A549 (cell line): ENCODE measurements around the gene SLC24A4. TPM values are rescaled to one million over a fixed set of nuclear protein-coding genes. Genes with fewer than 3 reads are reported as not detected.
A peak's percentile ranks its signal among the peaks of the same experiment; 100 is the strongest.

Experiments
- BCL3 ChIP-seq: fragments of >200 bp; sonication (Bioruptor Twin); formaldehyde crosslinking; IDR thresholded peaks from 3 replicates; pipeline ENCODE4 v1.6.1; 2016
- CBX8 ChIP-seq: fragments of 200-600 bp; sonication (generic); IDR thresholded peaks from 2 replicates; pipeline ENCODE4 v1.6.1; 2016
- CEBPB ChIP-seq, 2 experiments: fragments of >200 bp in 1 of 2; sonication (Bioruptor Twin) in 1 of 2; formaldehyde crosslinking in 1 of 2; IDR thresholded peaks; 2 replicates each; pipeline ENCODE4 v1.6.1; 2012 to 2016
- CHD4 ChIP-seq: fragments of 200-600 bp; sonication (generic); IDR thresholded peaks from 2 replicates; pipeline ENCODE4 v1.6.1; 2016; ENCODE audit warnings: antibody characterized with exemption, mild to moderate bottlenecking, borderline replicate concordance
- CTCF ChIP-seq: fragments of >200 bp; sonication (Bioruptor Twin); formaldehyde crosslinking; IDR thresholded peaks from 3 replicates; pipeline ENCODE4 v1.5.1; 2016
- E2F6 ChIP-seq: IDR thresholded peaks from 2 replicates; pipeline ENCODE4 v1.6.1; 2012; ENCODE audit warnings: low read depth, borderline replicate concordance
- EHF ChIP-seq: fragments of 250-450 bp; sonication (Bioruptor Pico); IDR thresholded peaks from 2 replicates; pipeline ENCODE4 v1.5.0; 2020; ENCODE audit warnings: mild to moderate bottlenecking
- EHMT2 ChIP-seq: fragments of 200-600 bp; sonication (generic); IDR thresholded peaks from 2 replicates; pipeline ENCODE4 v1.6.1; 2016; ENCODE audit warnings: antibody characterized with exemption, low read depth, mild to moderate bottlenecking, moderate library complexity
- EP300 ChIP-seq, 2 experiments: fragments of >200 bp; sonication (Bioruptor Twin); formaldehyde crosslinking; IDR thresholded peaks; 2 replicates in 1 of 2; 3 replicates in 1 of 2; pipeline ENCODE4 v1.6.1; 2016 to 2017
- FOSB ChIP-seq: fragments of 250-450 bp; sonication (Bioruptor Pico); IDR thresholded peaks from 2 replicates; pipeline ENCODE4 v1.5.0; 2020; ENCODE audit warnings: mild to moderate bottlenecking, moderate library complexity
- GATA3 ChIP-seq: IDR thresholded peaks from 2 replicates; pipeline ENCODE4 v1.6.1; 2012; ENCODE audit warnings: borderline replicate concordance
- HEYL ChIP-seq: fragments of 250-450 bp; sonication (Bioruptor Pico); IDR thresholded peaks from 2 replicates; pipeline ENCODE4 v1.8.0; 2021; ENCODE audit warnings: mild to moderate bottlenecking, moderate library complexity
- HOXA7 ChIP-seq: fragments of 250-450 bp; sonication (Bioruptor Pico); IDR thresholded peaks from 2 replicates; pipeline ENCODE4 v1.5.0; 2020; ENCODE audit warnings: mild to moderate bottlenecking, moderate library complexity
- HOXB13 ChIP-seq: fragments of 250-450 bp; sonication (Bioruptor Pico); IDR thresholded peaks from 2 replicates; pipeline ENCODE4 v1.5.0; 2020; ENCODE audit warnings: low read depth, mild to moderate bottlenecking, moderate library complexity
- HOXB5 ChIP-seq: fragments of 250-450 bp; sonication (Bioruptor Pico); IDR thresholded peaks from 2 replicates; pipeline ENCODE4 v1.5.0; 2020; ENCODE audit warnings: mild to moderate bottlenecking, moderate library complexity
- MAFK ChIP-seq: fragments of 450-650 bp; IDR thresholded peaks from 2 replicates; pipeline ENCODE4 v1.6.1; 2014; ENCODE audit not compliant: partially characterized antibody
- MAX ChIP-seq: IDR thresholded peaks from 2 replicates; pipeline ENCODE4 v1.6.1; 2012
- MAZ ChIP-seq: fragments of 150-350 bp; IDR thresholded peaks from 2 replicates; pipeline ENCODE4 v1.6.1; 2014; ENCODE audit warnings: antibody characterized with exemption, low read depth, low read length, borderline replicate concordance
- MYC ChIP-seq: IDR thresholded peaks from 2 replicates; pipeline ENCODE4 v1.6.1; 2012; ENCODE audit warnings: mild to moderate bottlenecking, inconsistent platforms, low read length, improper control_type of control experiment, borderline replicate concordance
- NPAS2 ChIP-seq: fragments of 250-450 bp; sonication (Bioruptor Pico); IDR thresholded peaks from 2 replicates; pipeline ENCODE4 v1.8.0; 2022; ENCODE audit warnings: mild to moderate bottlenecking, moderate library complexity, borderline replicate concordance
- PBX3 ChIP-seq: IDR thresholded peaks from 2 replicates; pipeline ENCODE4 v1.6.1; 2012
- PHF8 ChIP-seq: fragments of 200-600 bp; sonication (generic); IDR thresholded peaks from 2 replicates; pipeline ENCODE4 v1.6.1; 2016; ENCODE audit warnings: low read depth, mild to moderate bottlenecking, antibody characterized with exemption, moderate library complexity, borderline replicate concordance
- POLR2A ChIP-seq: IDR thresholded peaks from 2 replicates; pipeline ENCODE4 v1.6.1; 2012; ENCODE audit warnings: mild to moderate bottlenecking, low read length
- RAD21 ChIP-seq, 2 experiments: fragments of >200 bp in 1 of 2; sonication (Bioruptor Twin) in 1 of 2; formaldehyde crosslinking in 1 of 2; IDR thresholded peaks in 1 of 2; conservative IDR thresholded peaks in 1 of 2; 2 replicates in 1 of 2; 3 replicates in 1 of 2; pipeline ENCODE4 v1.6.1; 2012 to 2018; ENCODE audit warnings: inconsistent platforms in 1 of 2
- RCOR1 ChIP-seq: fragments of 150-350 bp; IDR thresholded peaks from 2 replicates; pipeline ENCODE4 v1.6.1; 2014; ENCODE audit warnings: antibody characterized with exemption, low read length, low read depth
- REST ChIP-seq: fragments of 200-600 bp; sonication (generic); IDR thresholded peaks from 2 replicates; pipeline ENCODE4 v1.6.1; 2016; ENCODE audit warnings: antibody characterized with exemption, mild to moderate bottlenecking, moderate library complexity
- RFX5 ChIP-seq: fragments of 450-650 bp; IDR thresholded peaks from 2 replicates; pipeline ENCODE4 v1.7.1; 2014; ENCODE audit warnings: antibody characterized with exemption, mild to moderate bottlenecking, moderate library complexity
- SREBF2 ChIP-seq: fragments of 450-650 bp; IDR thresholded peaks from 2 replicates; pipeline ENCODE4 v1.6.1; 2014; ENCODE audit warnings: mild to moderate bottlenecking, moderate library complexity
- TP53 ChIP-seq: fragments of 250-450 bp; sonication (Bioruptor Pico); IDR thresholded peaks from 2 replicates; pipeline ENCODE4 v1.5.0; 2021; ENCODE audit warnings: mild to moderate bottlenecking, moderate library complexity
- USF2 ChIP-seq: fragments of 450-650 bp; IDR thresholded peaks from 2 replicates; pipeline ENCODE4 v1.6.1; 2014; ENCODE audit warnings: antibody characterized with exemption
- ZFP36 ChIP-seq: fragments of 450-650 bp; IDR thresholded peaks from 2 replicates; pipeline ENCODE4 v1.6.1; 2014; ENCODE audit warnings: borderline replicate concordance; ENCODE audit not compliant: partially characterized antibody
- ZNF302 ChIP-seq: fragments of 250-450 bp; sonication (Bioruptor Pico); IDR thresholded peaks from 2 replicates; pipeline ENCODE4 v1.9.0; 2021; ENCODE audit warnings: inconsistent platforms, mild to moderate bottlenecking, moderate library complexity
- polyA plus RNA-seq, 4 experiments: library from polyadenylated mRNA; depleted of rRNA in 3 of 4; stranded (reverse); fragments of >200 nt; fragmentation: RNase III in 1 of 4; extraction: RNeasy Plus Mini Kit Qiagen cat#74134 plus additional on column Dnase treatment in 1 of 4; gene quantifications; 2 replicates in 3 of 4; 3 replicates in 1 of 4; pipeline ENCODE4 v1.2.3, GENCODE V29; 2011 to 2017

The SLC24A4 gene
- polyA plus RNA-seq, 2 of the 4 experiments (the other 2 are of a cell fraction), result 0.05 to 0.19 TPM

- TF ChIP-seq CTCF (no peak), NPAS2 (CRISPR knock-in tag) (no peak), E2F6 (no peak), SREBF2 (no peak), CHD4 (no peak; the same call in 1 of the 2 replicates), TP53 (no peak), RFX5 (no peak), MAZ (no peak), FOSB (CRISPR knock-in tag) (0 out of 2 replicates have a peak, but pooled peaks have one; percentile 37), PBX3 (no peak), ZFP36 (no peak), MYC (no peak), POLR2A (no peak), HEYL (no peak), CBX8 (no peak), PHF8 (no peak), MAX (no peak; the same call in 1 of the 2 replicates), MAFK (peak; percentile 74), EHMT2 (0 out of 2 replicates have a peak, but pooled peaks have one; percentile 47), REST (no peak), USF2 (no peak), CEBPB (IDR thresholded peaks at IDR 0.05) (no peak), ZNF302 (no peak), EHF (CRISPR knock-in tag) (no peak), HOXA7 (no peak), RCOR1 (no peak), GATA3 (peak; percentile 10; the same call in 1 of the 2 replicates), EP300 (IDR thresholded peaks at IDR 0.05) (no peak), HOXB5 (no peak), HOXB13 (CRISPR knock-in tag) (no peak), RAD21 (conservative IDR thresholded peaks at IDR 0.05 in 1 of 2, IDR thresholded peaks at IDR 0.05 in 1 of 2) (0 out of 5 replicates have a peak, but pooled peaks of 1 of the 2 experiments have one; percentile 26), BCL3 (no peak)
Observed at GRCh38 chr14:92546347-92547053, 223.5 kb downstream of the SLC24A4 start (continued).
